ENCODE data around the gene COX6A1. TPM values are rescaled to one million over a fixed set of nuclear protein-coding genes. Genes with fewer than 3 reads are reported as not detected.
"Not testable (repeated sequence)": the region's sequence is repeated elsewhere in the genome, so short reads cannot be mapped to it uniquely, and the experiment has no call there.

COX6A1 gene
- total RNA-seq, 1 donor from 2014 or later: 325 TPM

DNA sequence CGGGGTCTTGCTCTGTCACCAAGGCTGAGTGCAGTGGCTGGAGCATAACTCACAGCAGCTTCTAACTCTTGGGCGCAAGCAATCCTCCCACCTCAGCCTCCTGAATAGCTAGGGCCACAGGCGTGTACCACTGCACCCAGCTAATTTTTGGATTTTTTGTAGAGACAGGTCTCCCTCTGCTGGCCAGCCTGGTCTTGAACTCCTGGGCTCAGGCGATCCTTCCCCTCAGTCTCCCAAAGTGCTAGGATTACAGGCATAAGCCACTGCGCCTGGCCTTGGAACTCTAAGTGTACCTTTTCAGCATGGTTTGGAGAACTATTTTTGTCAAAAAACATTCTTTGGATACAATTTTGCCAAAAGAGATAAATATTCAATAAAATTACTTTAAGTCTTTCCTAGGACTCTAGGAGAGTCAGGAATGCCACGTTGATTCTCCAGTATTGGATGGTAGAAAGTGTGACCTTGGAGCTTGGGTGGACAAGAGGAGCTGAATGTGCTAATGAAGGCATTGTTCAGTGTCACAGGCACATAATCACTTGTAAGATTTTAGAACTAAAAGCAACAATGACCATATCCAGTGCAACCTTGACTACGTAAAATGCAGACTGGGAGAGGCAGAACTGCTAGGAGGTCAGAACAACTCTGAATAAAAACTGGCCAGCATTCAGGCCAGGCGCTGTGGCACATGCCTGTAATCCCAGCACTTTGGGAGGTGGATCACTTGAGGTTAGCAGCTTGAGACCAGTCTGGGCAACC is 28.8 kb downstream of the COX6A1 start:
- peak; percentile 50 for DNase-seq (ENCODE audit: low read depth)

DNA sequence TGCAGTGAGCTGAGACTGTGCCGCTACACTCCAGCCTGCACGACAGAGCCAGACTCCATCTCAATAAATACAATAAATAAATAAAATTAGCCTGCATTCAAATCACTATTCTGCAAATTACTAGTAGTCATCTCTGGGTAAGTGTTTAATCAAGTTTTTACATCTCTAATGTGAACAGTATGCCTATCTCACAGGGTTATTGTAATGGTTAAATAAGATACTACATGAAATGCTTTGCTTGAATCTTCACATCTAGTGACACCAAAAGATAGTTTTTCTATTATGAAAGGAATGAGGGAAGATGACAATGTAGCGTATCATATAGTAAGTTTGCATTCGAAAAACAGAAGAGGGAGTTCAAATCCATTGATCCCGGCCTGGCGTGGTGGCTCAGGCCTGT is 29.5 kb downstream of the COX6A1 start:
- no peak for DNase-seq (ENCODE audit: low read depth)

DNA sequence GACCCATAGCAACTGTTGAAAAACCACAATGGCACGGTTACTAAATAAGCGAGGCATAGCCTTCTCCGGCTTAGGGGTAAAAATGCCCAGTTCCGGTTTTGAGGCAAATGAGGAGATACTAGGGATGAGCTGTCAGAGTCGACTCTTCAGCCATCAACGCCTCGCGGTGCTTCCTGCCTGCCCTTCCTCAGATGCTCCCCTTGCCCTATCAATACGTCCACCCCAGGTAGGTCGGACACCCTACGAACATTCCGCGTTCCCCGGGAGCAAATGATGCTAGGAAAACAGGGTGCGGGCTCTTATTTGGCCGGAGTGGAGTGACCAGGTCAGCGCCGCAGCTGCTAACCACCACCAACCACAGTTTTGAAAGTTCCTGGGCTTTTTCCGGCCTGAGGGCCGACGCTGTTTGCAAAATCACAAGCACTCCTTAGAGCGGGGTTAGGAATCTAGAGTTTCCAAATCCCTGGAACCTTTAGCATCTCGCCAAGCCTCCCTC is 30.5 kb downstream of the COX6A1 start:
- peak; percentile 73 for DNase-seq (ENCODE audit: low read depth)

DNA sequence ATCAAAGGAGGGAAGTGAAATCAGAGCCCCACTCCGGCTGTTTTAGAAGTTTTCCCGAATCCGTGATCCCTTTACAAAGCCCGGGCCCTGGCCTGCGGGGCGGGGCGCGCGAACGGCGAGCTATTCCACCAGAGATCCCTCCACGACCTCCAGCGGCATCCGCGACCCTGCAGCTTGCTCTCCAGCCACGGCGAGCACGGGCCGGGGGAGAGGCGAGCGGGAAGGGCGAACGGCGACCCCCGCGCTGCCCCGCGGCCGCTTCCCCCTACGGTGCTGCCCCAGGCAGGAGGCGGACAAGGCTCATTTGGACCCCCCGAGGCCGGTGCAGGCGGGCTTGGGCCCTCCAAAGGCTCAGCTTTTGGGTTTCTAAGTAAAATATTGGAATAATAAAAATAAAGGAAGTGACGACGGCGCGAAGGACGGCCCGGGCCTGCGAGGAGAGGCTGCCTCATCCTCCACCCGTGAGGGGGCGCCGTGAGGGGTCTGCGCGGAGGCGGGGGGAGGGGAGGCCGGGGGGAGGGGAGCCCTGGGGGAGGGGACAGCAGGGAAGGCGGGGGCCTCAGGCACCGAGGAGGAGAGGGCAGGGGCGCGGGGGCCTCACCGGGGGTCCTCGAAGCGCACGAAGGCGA is 31.0 kb downstream of the COX6A1 start:
- DNase-seq (ENCODE audit: low read depth): no peak

DNA sequence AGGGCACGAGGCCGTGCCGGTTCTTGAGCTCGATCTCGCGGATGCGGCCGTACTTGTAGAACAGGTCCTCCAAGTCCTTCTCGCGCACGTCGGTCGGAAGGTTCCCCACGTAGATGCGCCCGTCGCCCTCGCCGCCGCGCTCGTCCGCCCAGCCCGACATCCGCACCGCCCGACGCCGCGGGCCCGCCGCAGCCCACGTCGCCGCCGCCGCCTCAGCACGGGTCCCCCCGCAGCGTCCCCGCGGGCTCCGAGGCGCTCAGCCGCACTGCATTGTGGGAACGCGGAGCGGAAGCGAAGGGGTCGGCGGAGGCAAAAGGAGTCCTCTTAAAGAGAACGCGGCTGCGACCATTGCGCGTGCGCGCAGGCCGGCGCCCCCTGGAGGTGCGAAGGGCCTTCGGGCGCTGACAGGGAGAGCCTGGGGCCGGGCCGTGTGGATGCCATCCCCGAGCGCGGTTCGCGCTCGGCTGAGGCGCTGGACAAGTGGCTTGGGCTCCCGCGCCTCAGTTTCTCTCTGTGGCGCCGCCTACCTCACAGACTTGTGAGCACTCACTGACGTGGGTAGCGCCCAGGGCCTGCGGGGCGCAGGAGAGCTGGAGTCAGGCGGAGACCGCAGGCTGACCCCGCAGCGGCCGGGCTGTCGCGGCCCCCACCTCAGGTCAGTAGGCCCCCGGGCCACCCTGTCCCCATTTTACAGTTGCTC is 31.7 kb downstream of the COX6A1 start, which contains the start of gene SRSF9:
SRSF9 (minus strand) TSS at position 299 of the 700 bp plus-strand sequence; CDS start at position 160, 139 bp downstream.
- DNase-seq (ENCODE audit: low read depth): peak; percentile 97

DNA sequence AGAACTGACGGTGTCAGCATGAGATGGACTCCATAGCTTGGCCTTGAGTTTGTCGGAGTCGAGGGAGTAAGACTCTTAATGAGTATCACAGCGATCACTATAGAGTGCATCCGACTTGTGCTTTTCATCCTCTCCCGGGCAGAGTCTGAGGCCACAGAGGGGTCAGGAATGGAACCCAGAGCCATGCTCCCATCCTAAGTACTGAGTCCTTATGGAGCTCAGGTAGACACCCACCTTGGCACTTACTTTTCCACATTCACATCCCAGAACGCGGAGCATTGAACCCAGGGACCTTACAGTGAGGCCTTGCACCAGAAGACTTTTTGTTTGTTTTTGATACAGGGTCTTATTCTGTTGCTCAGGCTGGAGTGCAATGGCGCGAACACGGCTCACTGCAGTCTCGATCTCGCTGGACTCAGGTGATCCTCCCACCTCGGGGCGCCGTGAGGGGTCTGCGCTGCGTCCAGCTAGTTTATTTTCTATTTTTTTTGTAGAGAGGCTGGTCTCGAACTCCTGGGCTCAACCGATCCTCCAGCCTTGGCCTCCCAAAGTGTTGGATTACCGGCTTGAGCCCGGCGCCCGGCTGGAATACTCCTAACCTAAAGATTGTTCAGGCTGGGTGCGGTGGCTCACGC is 32.4 kb downstream of the COX6A1 start:
- DNase-seq (ENCODE audit: low read depth): no peak

DNA sequence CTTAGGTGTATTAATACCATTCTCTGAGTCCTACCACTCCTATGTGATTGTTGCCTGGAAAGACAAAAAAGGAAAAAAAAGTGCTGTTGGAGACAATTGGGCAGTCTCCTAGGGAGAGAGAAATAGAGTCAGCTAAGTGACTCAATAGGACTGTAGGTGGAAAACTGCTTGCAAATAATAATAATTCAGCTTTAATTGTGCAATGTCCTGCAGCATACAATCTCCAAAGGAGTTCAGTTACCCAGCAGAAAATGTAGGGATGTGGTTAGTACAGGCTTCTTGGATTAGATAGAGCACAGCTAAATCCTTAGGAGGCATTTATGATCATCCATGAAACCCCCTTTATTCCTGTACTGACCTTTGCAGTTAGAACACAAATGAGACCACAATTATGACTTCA is 34.6 kb downstream of the COX6A1 start:
- DNase-seq (ENCODE audit: low read depth): no peak

DNA sequence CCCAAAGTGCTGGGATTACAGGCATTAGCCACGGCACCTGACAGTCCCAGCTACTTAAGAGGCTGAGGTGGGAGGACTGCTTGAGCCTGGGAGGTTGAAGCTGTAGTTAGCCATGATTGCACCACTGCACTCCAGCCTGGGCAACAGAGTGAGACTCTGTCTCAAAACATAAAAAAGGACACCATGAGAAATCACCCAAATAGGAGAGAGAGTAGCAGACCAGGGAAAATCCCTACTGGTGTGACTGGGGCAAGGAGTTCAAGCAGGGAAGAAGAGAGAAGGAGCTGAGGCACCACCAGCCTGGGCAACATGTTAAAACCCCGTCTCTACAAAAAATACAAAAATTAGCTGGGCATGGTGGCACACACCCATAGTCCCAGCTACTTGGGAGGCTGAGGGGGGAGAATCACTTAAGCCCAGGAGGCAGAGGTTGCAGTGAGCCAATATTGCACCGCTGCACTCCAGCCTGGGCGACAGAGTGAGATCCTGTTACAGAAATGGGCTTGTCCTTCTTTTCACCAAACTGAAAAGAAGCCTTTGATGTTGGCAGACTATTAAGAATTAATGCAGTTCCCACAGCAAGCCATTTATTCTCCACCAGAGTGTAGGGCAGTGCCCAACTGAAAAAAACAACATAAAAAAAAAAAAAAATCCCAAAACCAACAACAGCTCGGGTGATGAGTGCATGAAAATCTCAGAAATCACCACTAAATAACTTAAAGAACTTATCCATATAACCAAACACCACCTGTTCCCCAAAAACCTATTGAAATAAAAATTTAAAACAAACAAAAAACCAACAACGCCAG is 36.1 kb downstream of the COX6A1 start:
- no peak for DNase-seq (ENCODE audit: low read depth)

DNA sequence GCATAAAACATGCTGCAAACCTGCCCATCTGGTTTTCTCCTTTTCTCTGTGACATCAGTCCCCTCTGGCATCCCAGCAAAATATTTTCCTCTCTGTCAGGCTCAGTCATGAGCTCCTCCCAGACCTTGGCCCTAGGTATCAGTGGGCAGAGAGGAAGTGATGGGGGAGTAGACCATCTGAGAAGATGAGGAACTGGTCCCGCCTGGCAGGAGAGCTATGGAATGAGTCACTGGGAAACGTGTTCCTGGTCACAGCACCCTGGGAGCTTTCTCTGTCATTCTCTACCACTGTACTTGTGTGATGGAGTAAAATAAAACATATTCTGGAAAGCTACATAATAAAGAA is 36.7 kb downstream of the COX6A1 start:
- DNase-seq (ENCODE audit: low read depth): peak; percentile 36

DNA sequence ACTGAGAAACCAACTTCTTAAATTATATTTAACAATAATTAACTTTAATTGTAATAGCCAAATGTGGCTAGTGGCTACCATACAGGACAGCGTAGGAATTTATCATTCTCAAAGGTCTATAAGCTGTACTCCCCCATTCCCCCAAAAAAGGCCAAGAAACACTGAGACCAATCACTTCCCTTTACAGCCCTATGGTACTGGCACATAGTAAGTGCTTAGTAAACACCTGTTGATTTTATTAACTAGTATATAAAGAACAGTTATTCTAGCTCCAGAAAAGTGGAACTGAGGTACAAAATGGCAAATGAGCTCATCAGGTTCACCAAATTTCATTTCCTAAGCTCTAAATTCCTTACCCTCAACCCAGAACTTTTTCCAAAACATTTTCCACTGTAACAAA is 37.7 kb downstream of the COX6A1 start:
- no peak for DNase-seq (ENCODE audit: low read depth)

DNA sequence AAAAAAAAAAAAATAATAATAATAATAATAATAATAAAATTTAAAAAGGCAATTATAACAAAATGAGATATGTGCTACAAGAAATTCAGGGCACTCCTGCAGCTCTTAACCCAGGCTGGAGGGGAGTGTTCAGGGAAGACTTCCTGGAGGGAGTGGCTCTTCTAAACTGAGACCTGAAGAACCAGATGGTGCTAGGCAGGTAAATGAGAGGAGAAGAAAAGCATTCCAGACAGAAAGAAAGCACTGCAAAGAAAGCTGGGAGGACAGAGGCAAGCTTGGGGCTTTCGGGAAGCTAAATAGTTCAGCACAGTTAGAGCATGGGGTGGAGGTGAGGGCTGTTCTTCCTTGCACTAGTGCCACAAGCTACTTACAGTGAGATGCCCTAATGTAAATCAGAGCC is 41.5 kb downstream of the COX6A1 start:
- DNase-seq (ENCODE audit: low read depth): no peak

DNA sequence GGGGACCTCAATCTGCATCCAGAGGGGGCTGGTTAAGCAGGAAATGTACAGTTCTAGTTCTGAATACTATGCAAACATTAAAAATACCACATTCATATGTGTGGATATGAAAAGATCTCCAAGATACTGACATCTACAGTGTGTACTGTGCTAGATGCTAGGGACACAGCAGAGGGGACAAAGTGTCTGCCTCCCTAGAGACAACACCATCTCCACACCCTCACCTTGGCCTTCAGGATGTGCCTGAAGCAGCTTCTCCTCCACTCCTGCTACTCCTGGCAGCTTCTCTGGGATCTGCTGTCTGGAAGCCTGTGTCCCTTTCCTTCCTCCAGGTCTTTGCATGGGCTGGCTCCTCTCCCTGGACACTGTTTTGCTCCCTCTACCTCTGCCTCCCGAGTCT is 42.3 kb downstream of the COX6A1 start:
- DNase-seq (ENCODE audit: low read depth): no peak

DNA sequence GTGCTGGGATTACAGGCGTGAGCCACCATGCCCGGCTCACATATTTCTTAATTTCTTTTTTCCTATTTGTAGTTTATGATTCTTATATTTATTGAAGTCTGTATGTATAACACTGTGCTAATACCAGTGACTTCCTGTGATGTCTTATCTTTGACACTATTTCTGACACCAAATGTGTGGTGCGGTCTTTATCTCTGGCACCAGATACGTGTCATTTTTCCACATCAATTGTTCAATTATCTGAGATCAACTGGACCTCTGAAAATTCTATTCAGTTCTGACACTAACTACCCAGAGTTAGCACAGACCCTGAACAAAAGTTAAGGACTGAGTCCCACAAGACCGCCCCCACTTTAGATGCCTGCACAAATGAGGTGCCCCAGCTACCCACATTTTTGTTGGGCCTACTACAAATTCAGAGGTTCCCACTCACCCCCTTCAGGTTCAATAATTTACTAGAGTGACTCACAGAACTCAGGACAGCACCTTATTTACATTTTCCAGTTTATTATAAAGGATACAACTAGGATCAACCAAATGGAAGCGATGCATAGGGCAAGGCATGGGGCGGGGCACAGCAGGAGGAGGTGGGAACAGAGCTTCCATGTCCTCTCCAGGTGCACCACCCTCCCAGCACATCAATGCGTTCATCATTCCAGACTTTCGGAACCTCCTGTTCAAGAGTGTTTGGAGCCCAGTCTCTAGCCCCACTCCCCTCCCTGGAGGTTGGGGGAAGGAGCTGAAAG is 43.3 kb downstream of the COX6A1 start:
- no peak for DNase-seq (ENCODE audit: low read depth)

DNA sequence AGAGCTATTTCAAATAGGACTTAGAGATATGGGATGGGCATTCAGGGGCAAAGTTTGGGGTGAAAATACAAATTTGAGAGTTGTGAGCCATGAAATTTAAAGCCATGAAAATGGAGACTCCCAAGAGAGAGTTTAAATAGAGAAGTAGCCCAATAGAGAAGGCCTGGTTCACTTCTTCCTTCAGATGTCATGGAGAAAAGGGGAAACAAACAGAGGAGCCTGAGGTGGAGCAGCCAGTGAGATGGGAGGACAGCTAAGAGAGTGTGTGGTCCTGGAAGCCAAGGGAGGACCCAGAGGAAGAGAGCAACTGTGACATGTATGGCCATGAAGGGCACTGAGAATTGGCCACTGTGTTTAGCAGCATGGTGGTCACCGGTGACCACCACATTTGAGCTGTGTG is 45.7 kb downstream of the COX6A1 start:
- no peak for DNase-seq (ENCODE audit: low read depth)

DNA sequence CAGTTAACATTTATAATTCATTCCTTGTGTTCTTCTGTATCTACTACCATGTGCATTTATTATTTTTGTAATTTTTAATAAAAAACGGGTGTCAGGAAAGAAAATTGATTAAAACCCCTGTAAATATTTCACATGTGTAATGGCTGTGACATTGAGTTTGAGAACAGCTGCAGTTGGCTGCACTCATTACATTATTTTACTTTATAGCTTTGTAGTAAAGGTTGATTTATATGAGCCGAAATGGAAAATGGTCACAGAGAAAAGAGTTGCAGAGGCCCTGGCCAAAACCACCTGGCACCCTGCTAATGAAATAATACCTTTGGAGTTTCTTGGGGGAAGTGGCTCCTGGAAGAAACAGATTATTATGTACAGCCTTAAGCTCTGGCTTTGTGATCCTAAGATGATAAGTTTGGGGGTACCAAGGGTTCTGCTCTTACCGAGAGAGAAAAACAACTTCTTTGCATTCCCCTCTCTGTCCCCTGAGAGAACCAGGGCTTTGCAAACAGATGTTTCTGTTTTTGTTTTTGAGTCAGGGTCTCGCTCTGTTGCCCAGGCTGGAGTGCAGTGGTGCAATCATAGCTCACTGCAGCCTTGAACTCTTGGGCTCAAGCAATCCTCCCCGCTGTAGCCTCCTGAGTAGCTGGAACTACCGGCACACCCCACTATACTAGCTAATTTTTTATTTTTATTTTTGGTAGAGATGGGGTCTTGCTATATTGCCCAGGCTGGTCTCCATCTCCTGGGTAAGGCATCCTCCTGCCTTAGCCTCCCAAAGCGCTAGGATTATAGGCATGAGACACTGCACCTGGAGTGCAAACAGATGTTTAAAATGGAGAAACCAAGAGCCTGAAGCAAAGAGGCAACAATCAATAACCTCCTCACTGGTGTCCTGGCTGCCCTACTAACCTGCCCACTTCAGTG is 48.3 kb downstream of the COX6A1 start:
- DNase-seq (ENCODE audit: low read depth): no peak

DNA sequence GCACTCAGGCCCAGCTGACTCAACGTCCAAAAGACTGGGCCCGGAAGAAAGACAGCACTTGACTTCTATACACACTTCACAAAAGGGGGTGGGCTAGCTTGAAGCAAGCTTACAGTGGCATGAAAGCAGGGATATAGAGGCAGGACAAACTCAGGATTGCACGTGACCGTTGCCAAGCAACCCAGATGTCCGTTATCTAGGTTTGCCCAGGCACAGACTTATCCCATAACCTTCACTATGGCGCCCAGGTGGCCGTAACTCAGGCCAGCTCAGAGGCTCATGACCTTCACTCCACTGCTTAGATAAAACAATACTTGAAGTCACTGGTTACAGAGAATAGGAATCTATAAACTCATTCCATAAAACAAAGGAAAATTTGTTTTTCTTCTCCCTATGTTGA is 49.6 kb downstream of the COX6A1 start:
- DNase-seq (ENCODE audit: low read depth): not testable (repeated sequence)

DNA sequence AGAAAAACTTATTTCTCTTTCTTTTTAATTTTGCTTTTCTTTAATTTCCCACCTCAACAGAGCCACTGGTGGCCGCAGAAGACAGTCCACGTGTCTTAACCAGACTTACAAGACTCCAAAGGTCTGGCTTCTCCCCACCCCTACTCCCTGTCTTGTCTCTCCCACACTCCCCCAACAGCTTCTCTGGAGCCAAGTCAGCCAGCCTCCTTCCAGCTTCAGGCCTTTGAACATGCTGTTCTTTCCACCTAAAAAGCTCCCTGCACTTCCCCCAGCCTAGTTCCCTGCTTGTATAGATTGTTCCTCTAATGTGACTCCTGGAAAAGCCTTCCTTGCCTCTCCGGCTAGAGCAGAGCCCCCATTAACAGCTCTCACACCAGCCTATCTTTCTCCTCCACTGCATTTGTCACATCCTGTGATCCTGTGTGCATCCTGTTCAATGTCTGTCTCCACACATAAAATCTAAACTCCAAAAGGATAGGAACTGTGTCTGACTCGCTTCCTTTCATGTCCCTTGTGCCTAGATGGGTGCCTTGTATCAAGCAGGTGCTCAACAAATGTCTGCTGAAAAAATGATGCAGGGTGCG is 50.2 kb downstream of the COX6A1 start:
- no peak for DNase-seq (ENCODE audit: low read depth)

DNA sequence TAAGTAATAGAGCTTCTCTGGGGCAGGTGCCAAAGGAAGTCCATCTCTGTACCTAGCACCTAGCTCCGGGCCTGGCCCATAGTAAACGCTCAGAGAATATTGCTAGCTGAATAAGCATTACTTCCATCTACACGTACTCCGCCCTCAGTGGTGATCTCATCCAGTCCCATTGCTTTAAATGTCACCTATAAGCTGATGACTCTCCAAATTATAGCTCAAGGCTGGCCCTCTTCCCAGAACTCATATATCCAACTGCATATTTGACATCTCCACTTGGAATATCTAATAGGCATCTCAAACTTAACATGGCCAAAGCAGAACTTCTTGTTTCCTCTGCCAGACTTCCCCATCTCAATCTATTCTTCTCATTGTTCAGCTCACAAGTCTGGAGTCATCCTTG is 51.1 kb downstream of the COX6A1 start:
- DNase-seq (ENCODE audit: low read depth): no peak

DNA sequence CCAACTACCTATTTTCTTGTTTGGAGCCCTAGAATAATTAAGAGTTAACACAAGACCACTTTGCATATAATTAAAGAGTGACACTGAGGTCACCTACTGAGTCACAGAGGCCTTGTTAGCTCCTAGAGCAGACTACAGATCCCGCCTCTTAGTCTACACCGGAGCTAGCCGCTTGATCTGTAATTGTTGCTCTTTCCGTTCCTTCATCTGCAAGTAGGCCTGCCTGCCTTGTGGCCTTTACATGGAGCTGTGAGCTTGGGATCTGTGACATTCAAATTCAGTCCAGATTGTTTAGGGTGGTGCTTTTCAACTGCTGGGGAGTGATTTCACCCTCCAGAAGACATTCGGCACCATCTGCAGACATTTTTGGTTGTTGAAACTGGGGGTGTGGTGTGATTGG is 52.4 kb downstream of the COX6A1 start:
- no peak for DNase-seq (ENCODE audit: low read depth)

Data from myocyte (in vitro differentiated cells).